HK-2 (cell line): Measurements from ENCODE around the gene MID1.

Source experiments
- DNase-seq: peaks from one replicate; pipeline ENCODE4 v3.0.0-alpha.2; 2018; ENCODE audit not compliant: unreplicated experiment

Gene MID1

GRCh38 chrX:10576777-10577447 is 43.5 kb downstream of the MID1 start:
- DNase-seq, result no peak

- DNase-seq, result no peak
Measured at GRCh38 chrX:10576186-10576585, 44.2 kb downstream of the MID1 start.

GRCh38 chrX:10574663-10575062 is 45.7 kb downstream of the MID1 start:
- DNase-seq, result no peak

DNA sequence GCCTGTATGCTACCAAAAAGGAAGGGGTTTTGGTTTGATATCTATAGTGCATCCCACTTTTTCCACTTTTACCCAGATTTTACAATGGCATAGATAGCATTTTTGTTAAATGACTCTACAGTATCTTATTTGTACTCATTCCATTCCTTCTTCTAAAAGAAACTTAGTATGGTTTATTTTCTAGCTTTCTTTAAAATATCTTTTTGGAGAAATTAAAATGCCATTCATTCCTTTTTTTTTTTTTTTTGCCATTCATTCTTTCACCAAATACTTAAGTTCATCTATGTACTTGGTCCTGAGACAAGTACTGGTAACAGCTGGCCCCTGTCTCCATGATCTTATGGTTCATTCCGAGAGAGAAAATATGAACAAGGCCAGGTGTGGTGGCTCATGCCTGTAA is 49.1 kb downstream of the MID1 start:
- no peak for DNase-seq

GRCh38 chrX:10570601-10571000 is 49.8 kb downstream of the MID1 start:
- no peak for DNase-seq

DNA sequence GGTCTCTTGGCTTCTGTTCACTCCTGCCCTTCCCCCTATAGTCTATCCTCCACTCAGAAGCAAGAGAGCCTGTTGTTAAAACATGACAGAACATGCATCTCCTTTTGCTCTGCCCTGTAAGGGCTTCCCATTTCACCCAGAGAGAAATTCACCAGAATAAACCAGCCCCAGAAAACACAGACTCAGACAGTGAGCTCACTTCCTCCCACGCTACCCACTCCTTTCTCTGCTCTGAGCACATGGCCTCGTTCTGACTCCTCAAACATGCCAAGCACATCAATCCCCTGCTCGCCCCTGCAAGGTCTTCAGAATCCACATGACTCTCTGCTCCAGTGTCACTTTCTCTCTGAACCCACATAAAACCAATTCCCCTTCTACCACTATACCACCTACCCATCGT is 50.4 kb downstream of the MID1 start:
- no peak for DNase-seq

DNA sequence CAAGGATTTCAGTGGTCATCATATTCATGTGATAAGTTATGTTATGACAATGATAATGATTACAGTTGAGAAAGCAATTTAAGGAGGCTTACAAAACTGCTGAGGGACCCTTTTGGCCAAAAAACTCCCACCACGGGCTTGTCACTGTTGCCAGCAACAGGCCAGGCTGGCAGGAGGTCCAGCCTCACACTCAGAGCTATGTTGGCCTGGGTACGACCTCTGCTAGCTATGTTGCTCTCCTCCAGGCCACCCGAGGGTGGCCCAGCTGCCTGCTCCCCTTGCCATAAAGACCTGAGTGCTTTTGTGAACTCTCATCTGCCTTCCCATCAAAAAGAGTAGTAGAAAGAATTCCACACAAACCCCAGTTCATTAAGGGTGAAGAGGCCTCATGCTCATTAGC is 52.0 kb downstream of the MID1 start:
- no peak for DNase-seq

GRCh38 chrX:10567136-10567535 is 53.2 kb downstream of the MID1 start:
- DNase-seq, result no peak

DNA sequence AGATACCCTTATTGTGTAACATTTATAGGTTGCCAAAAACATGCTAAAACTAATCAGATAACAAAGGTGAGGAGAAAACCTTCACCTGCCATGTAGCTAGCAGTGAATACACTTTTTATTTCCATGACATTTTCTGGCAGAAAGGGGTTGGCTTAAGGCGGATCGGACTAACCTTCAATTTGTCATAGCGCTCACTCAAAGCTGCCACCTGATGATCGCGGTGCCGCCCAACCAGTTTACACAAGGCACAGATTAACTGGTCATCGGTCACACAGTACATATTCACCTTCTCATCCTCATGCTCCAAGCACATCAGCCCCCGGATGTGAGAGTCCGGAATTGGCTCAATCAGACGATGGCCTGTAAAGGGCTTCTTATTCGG is 53.7 kb downstream of the MID1 start:
- no peak for DNase-seq

- no peak for DNase-seq
Measured at GRCh38 chrX:10564484-10564883, 55.9 kb downstream of the MID1 start.

GRCh38 chrX:10557166-10557565 is 63.2 kb downstream of the MID1 start:
- no peak for DNase-seq

GRCh38 chrX:10556405-10556804 is 64.0 kb downstream of the MID1 start:
- DNase-seq, result no peak

GRCh38 chrX:10555846-10556245 is 64.5 kb downstream of the MID1 start:
- no peak for DNase-seq

DNA sequence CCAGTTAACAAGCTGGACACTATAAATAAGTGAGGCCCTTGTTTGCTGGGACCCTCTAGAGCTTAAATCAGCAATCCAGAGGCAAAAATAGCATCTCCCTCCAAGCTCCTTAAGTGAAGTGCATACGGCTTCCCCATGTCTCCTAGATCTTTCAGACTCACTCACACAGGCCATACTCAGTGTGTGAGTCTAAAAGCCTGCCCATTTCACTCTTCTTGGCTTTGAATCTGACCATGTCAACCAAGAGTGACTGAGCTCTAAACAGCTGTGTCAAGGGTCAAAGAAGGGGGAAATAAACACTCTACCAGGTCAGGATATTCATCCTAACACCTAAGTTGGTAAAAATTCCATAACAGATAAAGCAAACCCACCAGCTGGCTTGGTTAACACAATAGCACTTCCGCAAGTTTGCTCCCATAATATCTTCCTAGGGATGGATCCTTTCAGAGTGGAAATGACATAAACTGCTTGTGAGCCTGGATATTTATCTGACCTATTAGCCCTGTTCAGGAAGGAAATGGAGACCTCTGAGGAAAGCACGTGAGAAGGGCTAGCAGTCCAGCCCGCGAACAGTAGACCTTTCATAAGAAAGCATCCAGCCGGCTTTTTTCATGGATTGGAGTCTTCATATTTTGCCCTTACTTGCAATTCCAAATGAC is 65.6 kb downstream of the MID1 start:
- DNase-seq, result no peak

GRCh38 chrX:10549280-10549679 is 71.1 kb downstream of the MID1 start:
- no peak for DNase-seq

GRCh38 chrX:10548688-10549087 is 71.7 kb downstream of the MID1 start:
- no peak for DNase-seq

DNA sequence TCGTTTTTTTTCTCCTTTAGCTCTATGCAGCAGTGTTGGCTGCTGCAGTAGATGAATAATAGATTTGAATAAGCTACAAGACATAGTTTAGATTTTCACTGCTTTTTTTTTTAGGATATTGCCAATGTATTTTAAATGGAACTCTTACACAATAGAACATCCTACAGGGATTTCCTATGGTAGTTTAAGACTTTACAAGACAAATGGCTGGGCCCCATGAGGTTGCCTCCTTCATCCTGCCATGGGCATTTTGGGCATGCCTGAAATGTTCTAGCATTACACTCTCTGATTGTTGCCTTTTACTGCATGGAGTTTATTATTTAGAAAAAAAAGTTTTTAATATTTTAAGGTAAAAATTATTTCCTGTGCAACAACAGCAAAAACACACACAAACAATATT is 74.5 kb downstream of the MID1 start:
- DNase-seq, result no peak

GRCh38 chrX:10542586-10542985 is 77.8 kb downstream of the MID1 start:
- DNase-seq, result no peak

DNA sequence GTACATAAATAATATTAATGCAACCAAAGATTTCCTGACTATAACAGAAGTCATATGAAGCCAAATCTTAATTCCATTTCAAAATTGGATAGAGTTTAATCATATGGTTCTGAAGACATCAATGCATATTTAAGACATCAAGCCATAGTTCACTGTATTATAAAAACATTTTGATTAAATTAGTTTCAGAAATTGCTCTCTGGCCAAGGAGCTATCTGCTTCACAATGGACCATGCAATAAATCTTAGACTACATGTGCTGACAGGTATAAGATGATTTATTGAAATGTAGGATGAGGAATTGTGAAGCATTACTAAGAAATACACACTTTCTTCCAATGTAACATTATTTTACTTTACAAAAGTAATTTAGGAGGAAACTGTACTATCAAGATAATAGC is 81.6 kb downstream of the MID1 start:
- DNase-seq, result no peak

- no peak for DNase-seq
Measured at GRCh38 chrX:10537308-10537707, 83.1 kb downstream of the MID1 start.

GRCh38 chrX:10536744-10537143 is 83.6 kb downstream of the MID1 start:
- DNase-seq, result no peak

- no peak for DNase-seq
Measured at GRCh38 chrX:10534611-10535010, 85.8 kb downstream of the MID1 start.

DNA sequence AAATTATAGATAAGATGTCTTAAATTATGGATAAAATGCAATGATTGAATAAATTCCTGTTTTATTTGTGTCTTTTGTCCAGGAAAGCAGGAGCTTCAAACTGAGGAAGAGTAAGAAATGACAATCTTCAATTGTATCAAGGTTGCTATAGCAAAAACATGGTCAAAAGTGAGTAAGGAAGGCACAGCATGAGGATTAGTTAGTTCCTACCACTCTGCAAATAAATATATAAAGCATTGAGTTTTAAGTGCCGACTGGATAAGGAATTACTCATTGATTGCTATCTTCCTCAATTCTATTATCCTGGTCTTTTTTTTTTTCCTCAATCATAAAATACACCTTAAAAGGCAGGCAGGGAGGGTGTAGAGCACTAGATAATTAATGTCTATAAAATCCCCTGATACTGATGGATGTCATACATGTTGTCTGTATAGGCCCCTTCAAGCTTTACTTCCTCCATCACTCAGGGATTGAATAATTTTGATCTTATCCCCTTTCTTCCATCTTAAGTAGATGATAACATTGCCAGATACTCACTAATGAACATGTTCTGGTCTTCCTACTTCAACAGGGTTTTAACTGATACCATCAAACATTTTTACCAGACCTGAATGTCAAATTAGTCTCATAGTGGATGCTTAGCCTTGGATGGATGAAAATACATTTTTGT is 86.6 kb downstream of the MID1 start:
- DNase-seq, result no peak
